HG02642 (cell line): ENCODE results near the gene OR6Q1.

Experiments used
- ATAC-seq: cut with Tn5 transposase; IDR thresholded peaks from one replicate; pipeline ENCODE4 v1.9.1; 2021; ENCODE audit warnings: mild to moderate bottlenecking; ENCODE audit not compliant: unreplicated experiment, poor library complexity

Gene OR6Q1

DNA sequence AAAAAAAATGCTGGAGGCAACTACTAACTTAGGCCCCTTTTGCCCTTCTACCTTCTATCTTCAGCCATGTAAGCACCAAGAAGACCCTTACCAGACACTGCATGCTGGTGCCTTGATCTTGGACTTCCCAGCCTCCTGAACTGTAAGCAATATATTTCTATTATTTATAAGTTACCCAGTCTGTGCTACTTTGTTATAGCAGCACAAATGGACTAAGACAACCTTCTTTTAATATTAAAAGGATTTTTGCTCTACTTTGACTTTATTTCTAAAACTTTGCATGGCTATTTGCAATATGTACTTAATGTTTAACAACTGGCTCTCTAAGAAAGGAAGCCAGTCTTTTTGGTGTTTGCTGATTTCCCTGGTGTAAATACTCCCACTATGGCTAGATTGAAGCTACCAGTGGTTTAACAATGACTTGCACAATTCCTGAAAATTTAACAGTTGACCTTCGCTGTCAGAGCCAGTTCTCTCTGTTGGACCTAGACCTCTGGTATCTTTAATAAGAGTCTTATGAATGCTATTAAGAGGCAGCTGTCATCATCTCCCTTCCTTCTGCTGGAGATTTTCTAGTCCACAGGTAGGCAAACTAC lies 25.2 kb downstream of the OR6Q1 start:
- ATAC-seq = no peak

DNA sequence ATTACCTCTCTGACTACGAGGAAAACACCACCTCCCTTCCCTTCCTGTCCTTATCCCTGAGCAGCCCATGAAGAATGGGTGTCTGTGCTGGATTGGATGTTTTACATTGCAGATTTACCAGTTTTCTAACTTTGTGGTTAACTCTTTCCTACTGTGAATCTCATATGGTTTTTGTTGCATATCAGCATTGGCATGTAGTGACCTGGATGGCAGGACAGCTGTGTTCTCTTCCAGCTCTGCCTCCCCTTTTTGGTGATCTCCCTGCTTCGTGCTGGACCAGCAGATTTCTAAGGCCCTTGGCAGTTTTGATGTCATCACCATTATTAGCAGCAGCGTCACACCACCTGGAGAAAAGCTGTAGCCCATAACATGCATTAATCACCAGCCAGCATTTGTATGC lies 26.7 kb downstream of the OR6Q1 start:
- no peak for ATAC-seq

DNA sequence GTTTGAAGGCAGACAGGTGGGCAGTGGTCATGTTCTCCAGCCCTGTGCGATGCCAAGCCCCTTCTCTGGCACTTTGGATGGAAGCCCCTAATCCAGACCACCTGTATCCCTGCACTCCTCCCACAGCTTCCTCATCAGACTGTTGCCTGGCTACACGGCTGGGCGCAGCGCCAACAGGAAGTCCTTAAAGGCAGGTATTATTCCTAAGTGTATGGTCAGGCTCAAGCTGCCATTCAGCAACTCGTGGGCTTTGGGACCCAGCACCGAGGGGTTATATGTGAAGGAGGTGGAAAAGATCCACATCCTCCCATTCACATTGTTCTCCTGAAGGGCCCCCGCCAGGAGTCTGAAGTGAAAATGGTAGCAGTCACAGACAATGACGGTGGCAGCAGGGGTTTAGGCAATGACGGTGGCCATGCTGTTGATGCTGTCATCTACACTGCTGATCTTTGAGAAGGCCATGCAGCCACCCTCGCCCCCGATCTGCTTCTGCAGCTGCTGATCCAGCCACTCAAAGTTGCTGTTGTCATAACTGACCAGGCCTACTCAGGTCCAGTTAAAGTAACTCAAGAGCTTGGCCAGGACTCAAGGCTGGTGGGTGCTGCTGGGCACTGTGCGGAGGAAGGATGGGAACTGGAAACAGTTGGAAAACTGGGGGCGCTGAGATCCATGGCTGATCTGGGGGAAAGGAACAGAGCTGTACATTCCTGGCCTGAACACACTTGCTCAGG lies 27.7 kb downstream of the OR6Q1 start:
- no peak for ATAC-seq

DNA sequence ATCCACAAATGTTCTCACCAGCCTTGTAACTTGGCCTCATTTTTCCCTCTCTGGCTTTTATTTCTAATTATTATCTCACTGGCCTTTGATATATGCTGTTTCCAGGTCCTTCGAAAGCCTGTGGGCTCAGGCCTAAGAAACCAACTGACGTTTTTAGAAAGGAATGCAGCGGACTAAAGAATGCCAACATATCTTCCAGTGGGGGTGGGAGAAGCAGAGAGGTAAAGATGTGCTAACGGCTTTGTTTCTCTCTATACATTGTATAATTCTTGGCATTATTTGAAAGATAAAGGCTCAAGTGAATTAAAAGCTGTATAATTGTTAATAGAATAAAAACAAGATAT lies 28.2 kb downstream of the OR6Q1 start:
- ATAC-seq = no peak

DNA sequence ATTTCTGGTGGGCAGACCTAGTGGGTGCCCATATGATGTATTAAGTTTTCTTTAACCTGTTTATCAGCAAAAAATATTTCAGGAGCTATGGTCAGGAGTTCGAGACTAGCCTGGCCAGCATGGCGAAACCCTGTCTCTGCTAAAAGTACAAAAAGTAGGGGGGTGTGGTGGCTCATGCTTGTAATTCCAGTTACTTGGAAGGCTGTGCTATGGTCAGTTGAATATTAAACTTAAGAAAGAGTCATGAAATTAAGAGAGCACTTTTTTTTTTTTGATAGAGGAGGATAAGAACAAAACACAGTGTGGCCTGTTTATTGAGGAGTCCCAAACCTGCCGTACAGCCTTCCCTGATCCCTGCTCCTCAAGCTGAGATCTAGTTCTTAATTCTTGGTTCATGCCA lies 29.8 kb downstream of the OR6Q1 start:
- ATAC-seq = no peak

DNA sequence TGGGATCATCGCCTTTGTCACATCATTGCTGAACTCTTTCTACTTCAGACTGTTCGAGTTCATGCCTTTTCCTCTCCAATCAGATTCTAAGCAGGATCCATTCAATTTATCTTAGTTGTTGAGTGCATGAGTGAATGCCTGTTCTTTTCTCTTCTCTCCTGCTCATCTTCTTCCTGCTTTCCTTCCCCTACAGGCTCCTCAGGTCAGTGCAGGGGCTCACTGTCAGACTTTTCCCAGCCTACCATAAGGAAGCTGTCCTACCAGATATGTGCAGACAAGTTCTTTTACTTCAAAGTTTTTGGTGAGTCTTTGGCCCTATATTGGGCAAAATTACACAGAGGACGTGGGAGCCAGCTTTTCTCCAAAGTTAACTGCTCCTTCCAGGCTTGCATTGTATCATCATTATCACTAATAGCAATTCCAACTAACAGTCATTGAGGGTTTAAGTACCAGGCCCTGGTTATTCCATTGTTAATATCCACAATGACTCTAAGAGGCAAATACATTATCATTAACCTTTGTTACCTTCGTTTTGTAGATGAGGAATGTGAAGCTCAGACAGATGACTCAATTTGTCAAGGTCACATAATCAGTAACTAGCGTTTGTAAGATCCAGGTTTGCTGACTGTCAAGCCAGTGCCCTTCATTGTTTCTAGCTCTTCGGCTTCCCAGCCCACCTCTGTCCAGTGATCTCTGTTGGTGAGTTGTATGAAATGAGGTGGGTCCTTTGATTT lies 30.4 kb downstream of the OR6Q1 start:
- no peak for ATAC-seq

DNA sequence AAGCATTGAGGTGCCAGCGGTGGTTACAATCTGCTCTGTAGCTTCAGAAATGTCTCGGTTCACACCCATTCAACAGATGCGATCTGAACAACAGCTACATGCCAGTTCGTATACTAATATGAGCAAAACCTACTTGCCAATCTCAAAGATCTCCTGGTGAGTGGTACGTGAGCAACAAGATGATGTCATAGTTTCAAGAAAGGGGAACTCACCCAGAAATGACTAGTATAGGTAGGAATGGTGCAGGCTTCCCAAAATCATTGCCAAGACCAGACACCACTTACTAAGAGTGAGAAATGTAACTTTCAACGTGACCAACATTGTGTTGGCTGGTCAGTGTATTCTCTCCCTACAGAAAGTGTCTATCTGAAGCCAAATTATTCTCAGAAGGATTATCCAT lies 31.1 kb downstream of the OR6Q1 start:
- ATAC-seq = no peak

DNA sequence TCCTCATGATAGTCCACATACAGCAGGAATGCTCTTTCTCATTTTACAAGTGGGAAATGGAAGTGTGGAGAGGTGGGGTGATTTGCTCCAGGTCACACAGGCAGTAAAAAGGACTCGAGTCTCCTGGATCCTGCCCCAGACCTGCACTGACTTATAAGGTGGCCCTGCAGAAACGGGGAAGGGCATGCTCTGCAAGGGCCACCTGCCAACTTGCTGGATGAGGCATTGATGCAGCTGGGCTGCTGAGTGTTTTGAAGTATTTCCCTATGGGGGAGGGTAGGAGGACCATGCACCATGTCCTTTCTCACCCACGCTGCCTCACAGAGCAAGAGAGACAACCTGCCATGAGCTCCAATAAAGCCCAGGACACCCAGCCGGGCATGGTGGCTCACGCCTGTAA lies 36.9 kb downstream of the OR6Q1 start:
- no peak for ATAC-seq

DNA sequence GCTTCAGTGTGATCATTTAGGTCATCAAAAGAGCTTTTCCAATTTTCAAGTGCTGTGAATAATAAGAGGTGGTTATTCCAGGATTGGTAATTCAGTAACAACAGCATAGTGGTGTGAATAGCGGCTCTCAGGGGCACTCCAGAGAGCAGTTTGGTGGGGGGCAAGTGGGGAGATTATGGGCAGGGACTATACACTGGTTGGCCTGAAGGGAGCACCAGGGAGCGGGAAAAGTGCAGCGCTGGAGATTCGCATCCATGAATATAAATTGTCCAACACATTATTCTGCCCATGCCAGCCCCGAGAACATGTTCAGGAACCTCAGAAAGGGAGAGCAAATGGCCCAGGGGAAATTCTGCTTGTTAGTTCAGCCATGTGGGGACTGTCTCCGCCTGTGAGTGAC lies 37.9 kb downstream of the OR6Q1 start:
- ATAC-seq = no peak

DNA sequence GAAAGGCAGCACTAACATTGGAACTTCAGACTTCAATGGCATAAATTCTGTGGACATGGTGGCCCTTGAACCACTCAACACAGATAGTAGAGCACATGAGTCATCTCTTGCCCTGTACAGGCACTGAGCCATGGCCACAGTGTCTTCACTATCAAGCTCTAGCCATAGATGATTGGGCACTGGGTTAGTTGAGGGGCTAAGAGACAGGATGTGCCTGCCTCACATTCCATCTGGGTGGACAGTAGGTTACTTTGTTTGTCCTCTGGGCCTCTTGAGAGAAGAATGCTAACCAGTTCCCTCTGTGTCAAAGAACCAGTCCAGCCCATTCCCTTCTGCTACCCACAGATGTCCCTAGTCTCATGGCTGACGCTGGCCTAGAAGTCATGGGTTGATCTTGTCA lies 39.8 kb downstream of the OR6Q1 start:
- no peak for ATAC-seq

DNA sequence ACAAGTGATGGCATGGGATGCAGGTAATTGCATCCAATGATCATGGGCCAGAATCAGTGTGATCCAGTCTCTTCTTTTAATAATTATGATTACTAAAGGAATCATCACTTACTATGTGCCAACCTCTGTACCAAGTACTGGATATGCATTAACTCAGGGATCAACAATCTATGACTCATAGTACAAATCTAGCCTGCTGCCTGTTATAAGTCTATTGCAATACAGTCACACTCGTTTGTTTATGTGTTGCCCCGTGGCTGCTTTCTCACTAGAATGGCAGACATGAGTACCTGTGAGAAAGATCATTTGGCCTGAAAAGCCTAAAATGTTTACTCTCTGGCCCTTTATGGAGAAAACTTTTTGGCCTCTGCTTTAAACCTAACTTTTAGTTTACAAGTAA lies 45.0 kb downstream of the OR6Q1 start:
- ATAC-seq = no peak
